Right ventricle myocardium inferior (tissue), 1 donor: ENCODE results near the gene FAM163A. TPM values are rescaled to one million over a fixed set of nuclear protein-coding genes. Genes with fewer than 3 reads are reported as not detected.
"Not testable (repeated sequence)": the region's sequence is repeated elsewhere in the genome, so short reads cannot be mapped to it uniquely, and the experiment has no call there.

Experiments used
- ATAC-seq: fragments of 200-7000 bp; cut with Tn5 transposase; one replicate; pipeline ENCODE4 v1.9.1; 2020; ENCODE audit warnings: mild to moderate bottlenecking, moderate library complexity
- DNase-seq: peaks from one replicate; pipeline ENCODE4 v3.0.0; 2021; ENCODE audit errors: missing footprints
- intact Hi-C: fragments of 100-400 bp; cut with DNase I; formaldehyde crosslinking; loops from one replicate; pipeline ENCODE4 v1.11.0; 2022
- total RNA-seq: library from RNA; stranded (reverse); fragmentation: NEBNext Ultra II Directional; extraction: Animal tissue kit (Norgen Biotek cat#: 25700); gene quantifications from one replicate; pipeline ENCODE4 v1.2.1, GENCODE V29; 2021
- donor health status: DM: no; HTN: yes; CAD: no; lungs with severe emphysema.

FAM163A gene
- total RNA-seq, 1 donor from 2014 or later = 0.65 TPM

DNA sequence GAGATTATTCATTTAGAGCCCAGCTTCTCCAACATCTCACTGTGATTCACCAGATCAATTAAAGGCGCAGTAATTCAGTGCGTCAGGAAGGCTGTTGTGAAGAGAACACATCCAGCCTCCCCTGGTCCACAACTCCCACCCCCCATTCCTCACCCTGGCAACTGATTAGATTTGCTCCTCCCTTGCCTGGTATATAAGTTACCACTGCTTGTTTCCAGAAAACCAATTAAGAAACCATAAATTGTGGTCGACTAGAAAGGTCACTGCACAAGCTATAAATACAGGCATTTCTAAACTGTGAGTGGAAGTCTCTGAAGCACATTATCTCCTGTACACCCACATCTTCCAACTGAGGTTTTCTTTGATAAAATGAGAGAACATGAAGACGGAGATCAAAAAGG lies 41.9 kb downstream of the FAM163A start:
- no peak for DNase-seq
- intact Hi-C loops = no loop called here
- ATAC-seq = no peak

DNA sequence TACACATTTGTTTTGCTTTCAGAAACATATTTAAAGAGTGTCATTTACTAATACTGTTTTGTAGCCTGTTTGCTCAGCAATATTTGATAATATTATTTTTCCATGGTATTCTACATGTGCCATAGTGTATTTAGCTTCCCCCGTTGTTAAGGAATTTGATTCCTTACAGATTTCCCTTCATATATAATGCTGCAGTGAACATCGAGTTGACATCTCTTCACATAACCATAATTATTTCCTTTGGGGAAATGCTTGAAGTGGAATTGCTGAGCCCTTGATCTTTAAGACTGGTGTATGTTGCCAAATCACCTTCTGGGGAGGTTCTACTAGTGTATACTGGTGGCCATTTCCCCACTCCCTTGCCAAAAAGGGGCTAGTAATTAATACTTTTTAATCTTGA lies 42.6 kb downstream of the FAM163A start:
- intact Hi-C loops = no loop called here
- DNase-seq (no peak), ATAC-seq (no peak)

DNA sequence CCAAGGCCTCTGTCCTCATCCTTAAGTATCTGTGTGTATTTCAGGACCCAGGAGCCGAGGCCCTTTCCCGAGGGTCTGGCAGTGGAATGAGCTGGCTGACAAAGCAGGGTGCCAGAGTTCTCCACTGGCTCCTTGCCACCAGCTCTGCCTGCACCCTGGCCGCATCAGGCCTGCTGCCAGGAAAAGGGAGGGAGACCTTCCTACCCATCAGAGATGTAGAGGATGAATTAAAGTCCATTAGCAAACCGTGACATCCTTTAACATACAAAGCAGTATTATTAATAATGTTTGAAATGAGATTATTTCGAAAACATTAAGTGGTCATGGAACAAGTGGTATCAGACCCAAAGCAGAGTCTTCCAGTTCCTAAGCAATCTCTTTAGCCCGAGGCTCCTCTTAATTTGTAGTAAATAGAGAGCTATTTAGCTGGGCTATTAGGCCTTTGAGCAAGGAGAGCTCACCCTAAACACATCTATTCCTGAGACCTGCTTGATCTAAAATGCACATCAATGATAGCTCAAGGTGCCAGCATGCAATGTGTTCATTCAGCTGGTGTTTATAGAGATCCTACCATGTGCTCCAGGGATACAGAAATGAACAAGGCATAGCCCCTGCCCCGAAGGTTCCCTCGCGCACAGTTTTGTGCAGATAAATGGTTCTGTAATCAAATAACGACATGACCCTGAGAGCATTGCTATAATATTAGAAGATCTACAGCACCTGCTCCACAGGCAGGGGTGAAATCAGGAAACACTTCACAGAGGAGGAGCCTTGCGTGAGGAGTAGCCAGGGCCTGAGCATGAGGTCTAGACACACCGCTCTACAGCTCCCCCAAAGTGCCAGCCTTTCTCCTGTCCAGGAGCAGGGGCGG lies 44.0 kb downstream of the FAM163A start:
- ATAC-seq (no peak), DNase-seq (no peak)
- intact Hi-C loops = no loop called here

GRCh38 chr1:179788259-179788658 lies 45.2 kb downstream of the FAM163A start:
- intact Hi-C loops = no loop called here
- DNase-seq (no peak), ATAC-seq (no peak)

GRCh38 chr1:179793281-179793680 lies 50.2 kb downstream of the FAM163A start:
- no peak for DNase-seq
- intact Hi-C loops = no loop called here
- ATAC-seq = no peak

GRCh38 chr1:179794146-179794545 lies 51.1 kb downstream of the FAM163A start:
- no peak for DNase-seq
- ATAC-seq = no peak
- intact Hi-C loops = no loop called here

GRCh38 chr1:179794669-179795068 lies 51.6 kb downstream of the FAM163A start:
- no peak for DNase-seq
- intact Hi-C loops = no loop called here
- peak; percentile 75 for ATAC-seq

- peak; percentile 62 for ATAC-seq
Measured at GRCh38 chr1:179798213-179798863, 55.2 kb downstream of the FAM163A start.

DNA sequence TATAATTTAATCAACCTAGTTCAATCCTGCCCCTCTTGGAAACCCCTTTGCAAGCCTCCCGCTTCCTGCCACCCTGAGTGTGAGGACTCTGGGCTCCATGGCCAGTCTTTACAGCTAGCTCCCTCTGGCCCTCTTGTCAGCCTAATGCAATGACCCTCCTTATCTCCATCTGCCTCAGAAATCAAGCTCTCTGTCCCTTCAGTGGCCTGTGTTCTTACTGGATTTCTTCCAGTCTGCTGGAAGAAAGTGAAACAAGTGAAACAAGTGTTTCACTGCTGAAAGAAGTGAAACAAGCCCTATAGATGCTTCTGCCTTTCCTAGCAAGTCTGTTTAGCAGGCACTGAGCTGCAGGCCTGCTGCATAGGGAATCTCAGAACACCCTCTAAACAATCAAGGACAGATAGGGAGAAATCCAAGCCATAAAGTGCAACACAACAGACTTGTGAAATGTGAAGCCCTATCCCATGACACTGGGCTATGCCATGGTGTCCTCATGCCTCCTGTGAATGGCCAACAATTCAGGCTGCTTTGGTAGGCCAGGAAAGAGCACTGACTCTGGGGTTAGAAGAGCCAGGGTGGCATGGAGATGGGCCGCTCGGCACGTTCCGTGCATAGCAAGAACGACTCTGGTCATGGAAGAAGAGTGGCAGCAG lies 55.9 kb downstream of the FAM163A start:
- DNase-seq = no peak
- intact Hi-C loops = no loop called here
- ATAC-seq = peak; percentile 33

More at GRCh38 chr1:179798213-179798863, 55.2 kb downstream of the FAM163A start:
- intact Hi-C loops = no loop called here
- DNase-seq = no peak

DNA sequence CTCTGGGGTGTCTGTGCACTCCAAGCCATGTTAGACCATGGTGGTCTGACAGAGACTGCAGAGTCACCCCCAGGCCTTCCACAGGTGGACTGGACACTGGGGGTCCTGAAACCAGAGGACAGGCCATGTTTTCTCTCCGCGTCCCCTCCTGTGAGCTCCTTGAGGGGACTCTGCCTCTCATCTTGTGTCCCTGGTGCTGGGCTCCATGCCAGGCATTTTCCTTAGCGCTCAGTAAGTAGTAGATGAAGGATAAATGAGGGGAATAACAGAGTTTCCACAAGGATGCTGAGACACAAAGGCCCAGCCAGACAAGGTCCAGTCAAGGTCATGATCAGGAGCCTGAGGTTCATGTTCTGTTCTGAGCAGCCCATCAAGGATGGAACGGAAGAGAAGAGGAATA lies 57.4 kb downstream of the FAM163A start:
- intact Hi-C loops = no loop called here
- DNase-seq = no peak
- ATAC-seq = no peak

GRCh38 chr1:179803104-179803503 lies 60.0 kb downstream of the FAM163A start:
- DNase-seq = no peak
- intact Hi-C loops = no loop called here
- no peak for ATAC-seq

DNA sequence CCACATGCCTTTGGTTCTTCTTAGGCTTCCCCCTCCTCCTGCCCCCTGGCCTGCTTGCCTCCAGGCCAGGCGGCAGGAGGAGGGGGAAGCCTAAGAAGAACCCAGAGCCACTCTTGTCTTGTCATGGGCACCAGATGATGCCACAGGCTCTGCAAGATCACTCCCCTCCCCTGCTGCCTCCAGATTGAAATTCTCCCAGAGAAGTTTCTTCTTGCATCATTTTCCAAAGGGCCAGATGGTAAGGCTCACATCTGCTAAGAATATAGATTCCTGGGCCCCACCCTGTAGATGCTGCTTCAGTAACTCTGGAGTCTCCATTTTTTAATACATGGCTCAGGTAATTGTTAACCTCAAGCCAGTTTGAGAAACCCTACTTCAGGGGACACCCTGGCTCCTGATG lies 60.8 kb downstream of the FAM163A start:
- DNase-seq = no peak
- intact Hi-C loops = no loop called here
- no peak for ATAC-seq

- intact Hi-C loops, DNase-seq, ATAC-seq: not testable (repeated sequence)
Measured at GRCh38 chr1:179804417-179804816, 61.3 kb downstream of the FAM163A start.

GRCh38 chr1:179805291-179806195 lies 62.5 kb downstream of the FAM163A start:
- ATAC-seq (no peak), DNase-seq (no peak)
- intact Hi-C loops = no loop called here

DNA sequence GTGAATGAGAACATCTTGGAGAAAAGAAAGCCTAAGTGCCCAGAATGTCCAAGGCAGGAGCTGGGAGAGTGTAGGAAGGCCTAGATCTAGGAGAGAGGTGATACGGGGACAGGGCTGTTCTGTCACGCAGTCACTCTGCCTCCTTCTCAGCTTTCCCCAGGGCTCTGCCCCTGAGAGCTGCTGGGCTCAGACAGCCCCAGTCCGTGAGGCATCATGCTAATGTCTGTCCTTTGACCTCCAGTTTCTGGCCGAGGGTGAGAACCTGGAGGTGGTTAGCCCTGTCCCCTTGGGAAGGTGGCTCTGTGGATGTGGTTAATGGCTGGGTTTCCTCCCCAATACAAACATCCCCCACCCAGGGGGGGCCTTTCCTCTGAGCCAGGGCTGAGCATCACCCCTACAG lies 63.2 kb downstream of the FAM163A start:
- no peak for ATAC-seq
- no peak for DNase-seq
- intact Hi-C loops = no loop called here

- intact Hi-C loops = no loop called here
- no peak for DNase-seq
- ATAC-seq = no peak
Measured at GRCh38 chr1:179807291-179807690, 64.2 kb downstream of the FAM163A start.

GRCh38 chr1:179807691-179808485 lies 64.8 kb downstream of the FAM163A start:
- intact Hi-C loops = no loop called here
- DNase-seq = no peak
- ATAC-seq = no peak

DNA sequence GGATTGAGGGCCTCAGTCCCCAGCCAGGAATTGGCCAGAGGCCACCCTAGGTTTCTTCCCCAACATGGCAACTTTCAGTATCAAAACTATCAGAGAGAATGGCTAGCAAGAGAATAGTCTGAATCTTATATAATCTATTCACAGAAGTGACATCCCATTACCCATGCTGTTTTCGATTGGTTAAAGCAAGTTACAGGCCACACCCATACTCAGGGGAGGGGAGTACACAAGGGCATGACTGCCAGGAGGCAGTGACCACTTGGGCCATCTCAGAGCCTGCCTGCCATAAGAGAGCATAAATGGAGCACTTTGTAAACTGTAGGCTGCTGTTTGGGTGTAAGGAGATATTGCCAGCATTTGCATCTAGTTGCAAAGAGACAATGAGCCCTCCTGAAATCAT lies 65.4 kb downstream of the FAM163A start:
- no peak for ATAC-seq
- no peak for DNase-seq
- intact Hi-C loops = no loop called here
